ENCODE results near the gene OR10J1. TPM values are rescaled to one million over a fixed set of nuclear protein-coding genes. Genes with fewer than 3 reads are reported as not detected.

OR10J1 gene
- total and polyA plus RNA-seq, 2 of the 8 experiments (the other 6 are each of a cell fraction or from before 2014, with no cell fraction given): not detected

DNA sequence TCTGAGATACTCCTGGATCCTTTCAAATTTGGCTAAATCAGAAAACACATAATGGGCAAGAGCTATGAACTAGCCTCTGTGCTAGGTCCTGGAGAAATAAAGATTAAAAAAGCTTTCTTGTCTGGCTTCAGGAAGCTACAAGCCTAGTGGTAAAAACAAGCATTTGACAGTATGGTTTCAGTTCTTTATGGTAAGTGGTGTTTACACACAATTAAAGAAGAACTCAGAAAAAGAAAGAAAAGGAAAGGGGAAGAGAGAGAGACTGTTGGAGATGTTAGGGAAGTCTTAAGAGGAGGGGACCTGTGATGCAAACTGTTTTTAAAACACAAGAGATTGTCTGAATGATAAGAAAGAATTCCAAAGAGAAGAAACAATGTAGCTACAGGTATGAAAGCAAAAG, 1.8 kb downstream of the OR10J1 start:
- Histone ChIP-seq H2BK5ac (ENCODE audit: low read depth, low read length) (no peak overlapping the region), H3K23me2 (ENCODE audit: low read depth, low read length) (no peaks in the 10 kb centered on the region), H4K5ac (ENCODE audit: insufficient read length, low read depth, low read length) (no peak overlapping the region), H3K18ac (ENCODE audit: extremely low read depth, low read length) (no peak overlapping the region), H3K4me1 (replicated peaks in 1 of 4; ENCODE audit: control insufficient read depth in 3 of 4, insufficient read depth in 4 of 4, low read length in 3 of 4) (no peaks in the 10 kb centered on the region), H4K8ac (ENCODE audit: extremely low read depth, insufficient read depth, low read length) (no peak overlapping the region), H2BK15ac (ENCODE audit: low read length) (no peak overlapping the region), H3K4ac (replicated peaks; ENCODE audit: insufficient read length, low read depth, low read length) (no peak overlapping the region), H2BK120ac (replicated peaks; ENCODE audit: low read depth, low read length) (no peak overlapping the region), H3K9me3 (ENCODE audit: insufficient read depth in 2 of 2, low read depth in 1 of 2, low read length in 1 of 2) (peaks cover 65 to 75% of the 10 kb centered on the region in 2 experiments), H3K23ac (ENCODE audit: insufficient read length) (no peak overlapping the region), H3K14ac (ENCODE audit: insufficient read length) (no peak overlapping the region), H3K4me3 (ENCODE audit: extremely low read depth in 1 of 4, insufficient read depth in 2 of 4, low read depth in 3 of 4, low read length in 4 of 4) (no peak overlapping the region), H3K79me2 (ENCODE audit: control insufficient read depth in 1 of 2, insufficient read depth in 2 of 2, low read length in 2 of 2) (no peaks in the 10 kb centered on the region), H4K20me1 (replicated peaks in 1 of 2; ENCODE audit: control insufficient read depth in 1 of 2, insufficient read depth in 2 of 2, low read length in 2 of 2) (no peaks in the 10 kb centered on the region), H2AFZ (ENCODE audit: low read length) (no peak overlapping the region), H2AK5ac (ENCODE audit: low read depth, low read length) (no peak overlapping the region), H2BK12ac (ENCODE audit: low read depth, low read length) (no peak overlapping the region), H3K79me1 (ENCODE audit: low read depth, low read length) (no peaks in the 10 kb centered on the region), H3K4me2 (ENCODE audit: insufficient read depth in 1 of 2, low read depth in 2 of 2, low read length in 2 of 2) (no peak overlapping the region), H3K36me3 (ENCODE audit: control insufficient read depth in 2 of 4, insufficient read depth in 4 of 4, low read length in 3 of 4) (no peaks in the 10 kb centered on the region), H3K56ac (replicated peaks; ENCODE audit: insufficient read length, low read depth, low read length) (no peak overlapping the region), H2BK20ac (ENCODE audit: low read length) (no peak overlapping the region), H4K91ac (replicated peaks; ENCODE audit: insufficient read length, low read length) (no peak overlapping the region), H3K9ac (replicated peaks in 1 of 4; ENCODE audit: extremely low read depth in 1 of 4, low read depth in 3 of 4, low read length in 3 of 4) (no peak overlapping the region), H3K27ac (ENCODE audit: low read depth, low read length) (no peak overlapping the region), H3K27me3 (replicated peaks in 1 of 4; ENCODE audit: control insufficient read depth in 3 of 4, extremely low read depth in 1 of 4, insufficient read depth in 3 of 4, low read length in 3 of 4) (no peaks in the 10 kb centered on the region)
- POLR2A ChIA-PET (ENCODE audit: partially characterized antibody): no interaction called here
- no peak for DNase-seq (ENCODE audit: low read depth in 1 of 2, low spot score in 2 of 2)
- no peak for FAIRE-seq
- CTCF ChIA-PET (ENCODE audit: partially characterized antibody): interaction anchor here (0.6 to 0.8 kb wide), 2 partner anchors 13 to 19 kb away, joined by 3 read pairs; no protein-coding TSS in a partner anchor
- TF ChIP-seq KDM5A (IDR thresholded peaks at IDR 0.05; ENCODE audit: low read length) (no peak), YY1 (IDR thresholded peaks at IDR 0.05; ENCODE audit: low read depth, low read length) (no peak)
